Measurements from ENCODE around the gene GBGT1.

Gene GBGT1

GRCh38 chr9:133141833-133142595 lies 21.7 kb downstream of the GBGT1 start:
- DNase-seq: no peak

DNA sequence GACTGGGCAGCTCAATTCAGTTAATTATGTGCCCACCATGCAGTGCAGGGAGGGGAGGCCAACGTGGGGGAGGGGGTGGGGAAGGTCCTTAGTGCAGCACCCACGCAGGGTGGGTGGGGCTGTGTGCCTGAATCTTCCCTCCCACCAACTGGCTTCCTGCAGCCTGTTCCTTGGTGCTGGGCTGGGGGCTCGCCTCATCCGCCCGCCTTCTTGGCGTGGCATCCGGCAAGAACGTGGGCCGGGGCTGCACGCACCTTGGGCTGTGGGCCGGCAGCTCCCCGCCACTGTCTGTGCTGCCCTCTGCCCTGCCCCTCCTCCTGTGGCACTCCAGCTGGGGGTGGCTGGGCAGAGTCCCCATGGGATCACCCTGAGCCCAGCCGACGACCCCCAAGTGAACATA lies 23.1 kb downstream of the GBGT1 start:
- DNase-seq: no peak

- DNase-seq: no peak
Measured at GRCh38 chr9:133140174-133140505, 23.6 kb downstream of the GBGT1 start.

GRCh38 chr9:133139246-133140173 lies 24.2 kb downstream of the GBGT1 start:
- no peak for DNase-seq

DNA sequence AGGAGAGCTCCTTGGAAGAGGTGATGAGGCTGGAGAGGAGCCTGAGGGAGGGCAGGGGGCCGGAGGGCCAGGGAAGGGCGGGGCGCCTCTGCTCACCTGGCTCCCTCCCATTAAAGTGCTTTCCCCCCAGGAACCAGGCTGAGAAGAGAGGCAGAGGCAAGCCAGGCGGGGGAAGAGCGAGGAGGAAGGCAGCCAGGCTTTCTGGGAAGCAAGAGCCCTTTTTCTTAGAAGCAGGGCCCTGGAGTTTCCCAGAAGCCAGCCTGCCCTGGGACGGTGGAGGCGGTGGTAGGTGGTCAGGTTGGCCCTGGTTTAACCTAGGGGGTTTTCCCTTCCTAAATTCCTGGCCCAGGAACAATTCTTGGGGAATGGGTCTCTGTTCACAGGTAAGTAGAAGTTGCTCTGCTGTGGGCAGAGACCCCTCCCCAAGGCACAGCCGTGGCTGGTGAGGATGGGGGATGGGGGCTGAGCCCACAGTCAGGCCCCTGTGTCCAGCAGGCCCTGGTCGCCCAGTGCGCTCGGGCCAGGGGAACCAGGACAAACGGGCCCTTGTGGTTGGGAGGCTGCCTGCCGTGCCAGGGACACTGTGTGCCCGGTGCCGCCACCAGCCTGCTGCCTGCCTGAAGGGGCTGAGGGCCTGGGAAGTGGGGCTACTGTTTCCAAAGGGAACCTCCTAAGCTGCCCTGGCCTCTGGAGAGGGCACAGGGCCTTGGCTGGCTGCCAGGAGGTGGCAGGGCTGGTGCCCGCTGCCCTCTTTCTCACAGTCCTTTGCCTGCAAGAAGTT lies 26.1 kb downstream of the GBGT1 start:
- DNase-seq: no peak

- no peak for DNase-seq
Measured at GRCh38 chr9:133135146-133135745, 28.5 kb downstream of the GBGT1 start.

DNA sequence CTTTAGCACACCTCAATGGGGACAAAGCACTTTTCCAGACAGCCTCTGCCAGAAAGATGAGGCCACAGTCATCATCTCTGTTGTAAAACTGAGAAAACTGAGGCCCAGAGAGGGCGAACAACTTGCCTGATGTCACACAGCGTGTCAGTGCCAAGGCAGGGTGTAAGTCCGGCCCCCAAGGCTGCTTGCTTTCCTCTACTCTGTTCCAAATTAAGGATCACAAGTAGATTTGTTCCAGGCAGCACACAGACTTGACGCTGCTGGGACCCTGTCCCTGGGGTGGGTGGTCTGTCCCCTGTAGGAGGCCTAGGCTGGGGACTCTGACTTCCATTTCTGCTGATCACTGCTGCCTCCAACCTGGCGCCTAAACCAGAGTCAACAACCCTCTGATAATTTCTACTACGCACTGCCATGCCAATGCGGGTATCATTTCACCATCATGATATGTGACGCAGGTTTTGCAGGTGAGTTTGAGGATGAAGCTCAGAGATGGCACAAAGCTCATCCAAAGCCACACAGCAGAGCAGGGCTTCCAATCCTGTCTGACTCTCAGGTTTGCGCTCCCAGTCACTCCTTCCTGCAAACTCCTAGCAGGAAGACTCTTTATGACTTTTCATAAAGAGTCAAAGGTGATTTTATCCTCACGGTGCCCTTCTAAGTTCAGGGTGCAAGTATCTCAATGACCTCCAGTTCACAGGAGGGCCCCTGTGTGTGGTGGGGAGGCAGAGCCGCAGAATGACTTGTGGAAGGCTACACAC lies 29.1 kb downstream of the GBGT1 start:
- DNase-seq: no peak

DNA sequence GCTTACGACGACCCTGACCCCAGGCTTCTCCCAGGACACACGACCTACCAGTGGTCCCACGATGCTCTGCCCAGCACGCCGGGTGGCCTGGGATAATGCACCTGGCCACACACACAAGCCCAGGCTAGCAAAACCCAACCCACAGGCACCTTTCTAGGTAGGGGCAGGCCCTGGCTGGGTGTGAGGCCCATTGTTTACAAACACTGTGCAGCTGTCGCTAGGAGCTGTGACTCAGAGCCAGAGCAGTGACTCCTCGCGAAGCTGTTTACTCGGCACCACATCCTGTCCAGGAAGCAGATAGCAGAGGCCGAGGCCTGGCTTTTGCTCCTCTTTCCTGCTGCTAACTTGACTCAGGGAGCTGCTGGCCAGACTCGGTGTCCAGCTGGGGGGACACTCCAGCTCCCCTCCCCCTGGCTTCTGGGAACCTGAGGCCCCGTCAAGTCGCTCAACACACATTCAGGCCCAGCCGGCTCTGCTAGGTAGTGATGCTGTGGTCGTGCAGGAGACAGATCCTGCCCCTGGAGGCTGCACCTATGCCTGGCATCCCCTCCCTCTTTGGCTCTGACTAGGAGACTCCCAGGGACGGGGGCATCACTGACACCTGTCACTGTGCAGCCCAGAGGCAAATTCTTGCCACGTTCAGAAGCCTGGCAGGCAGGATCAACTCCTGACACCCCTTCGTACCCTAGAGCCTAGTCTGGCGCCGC lies 29.9 kb downstream of the GBGT1 start:
- peak; percentile 93 to 95 for DNase-seq

DNA sequence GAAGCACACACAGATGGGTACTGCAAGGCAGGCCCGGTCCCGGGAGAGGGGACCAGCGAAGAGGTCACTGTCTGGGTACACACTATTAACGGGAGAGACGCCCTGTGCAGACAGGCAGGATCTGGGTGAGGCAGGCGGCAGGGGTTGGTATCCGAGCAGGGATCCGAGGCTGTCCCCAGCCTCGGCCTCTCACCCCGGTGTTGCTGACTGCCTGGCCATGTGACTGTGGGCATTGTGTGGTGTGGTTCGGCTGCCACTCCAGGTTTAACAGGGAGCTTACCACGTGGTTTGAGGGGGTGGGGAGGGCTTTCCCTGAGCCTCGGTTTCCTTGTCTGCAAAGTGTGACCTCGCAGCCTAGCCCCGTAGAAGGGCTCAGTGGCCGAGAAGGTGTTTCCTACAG lies 31.5 kb downstream of the GBGT1 start:
- no peak for DNase-seq

DNA sequence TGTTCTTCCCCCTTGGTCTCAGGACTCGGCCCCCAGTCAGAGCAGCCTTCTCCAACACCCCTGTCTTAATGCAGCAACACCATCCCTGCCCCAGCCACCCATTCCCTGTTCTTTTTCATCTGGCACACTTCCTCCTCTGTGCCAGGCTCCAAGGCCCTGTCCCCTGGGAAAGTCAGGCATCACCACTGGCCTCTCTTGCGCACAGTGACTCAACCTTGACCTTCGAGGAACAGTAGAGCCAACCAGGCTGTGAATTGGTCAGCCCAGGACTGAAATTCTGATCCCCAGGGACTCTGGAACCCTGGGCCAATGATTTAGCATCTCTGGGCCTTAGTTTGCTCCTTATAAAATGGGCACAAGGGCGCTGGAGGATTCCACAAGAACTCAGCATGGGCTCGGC lies 32.2 kb downstream of the GBGT1 start:
- DNase-seq: no peak

GRCh38 chr9:133130685-133131244 lies 32.9 kb downstream of the GBGT1 start:
- DNase-seq: no peak

- DNase-seq: no peak
Measured at GRCh38 chr9:133129001-133129795, 34.5 kb downstream of the GBGT1 start.

GRCh38 chr9:133128152-133128551 lies 35.6 kb downstream of the GBGT1 start:
- no peak for DNase-seq

GRCh38 chr9:133127340-133127981 lies 36.3 kb downstream of the GBGT1 start:
- DNase-seq: peak in 1 of 2 experiments; percentile 25

DNA sequence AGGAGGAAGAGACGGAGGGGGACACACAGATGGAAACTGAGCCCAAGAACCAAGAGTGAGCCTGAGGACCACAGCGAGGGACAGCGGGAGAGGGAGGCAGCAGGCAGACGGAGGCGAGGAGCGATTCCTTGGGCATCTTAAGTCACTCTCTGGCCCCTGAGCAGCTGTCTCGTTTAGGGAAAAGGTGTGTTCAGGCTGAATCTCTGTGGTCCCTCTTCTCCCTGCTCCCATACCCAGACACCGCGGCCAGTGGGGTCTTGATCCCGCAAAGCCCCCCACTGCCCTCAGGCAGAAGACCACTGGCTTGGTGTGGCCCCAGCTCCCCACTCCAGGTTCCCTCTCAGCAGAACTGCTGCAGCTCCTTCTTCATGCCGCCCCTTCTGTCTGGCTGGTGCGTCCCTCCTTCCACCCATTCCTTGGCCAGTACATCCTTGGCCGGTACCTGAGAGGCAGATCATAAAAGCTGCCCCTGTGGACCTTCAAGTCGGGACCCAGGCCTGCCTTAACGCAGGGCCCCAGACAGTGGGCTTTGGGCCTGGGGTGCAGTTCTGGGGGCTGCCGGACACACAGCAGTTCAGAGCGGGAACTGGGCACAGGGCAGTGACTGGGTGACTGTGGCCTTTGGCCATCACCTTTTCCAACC lies 36.9 kb downstream of the GBGT1 start:
- DNase-seq: peak in 1 of 2 experiments; percentile 24

GRCh38 chr9:133125941-133126696 lies 37.6 kb downstream of the GBGT1 start:
- DNase-seq: peak in 1 of 2 experiments; percentile 39

DNA sequence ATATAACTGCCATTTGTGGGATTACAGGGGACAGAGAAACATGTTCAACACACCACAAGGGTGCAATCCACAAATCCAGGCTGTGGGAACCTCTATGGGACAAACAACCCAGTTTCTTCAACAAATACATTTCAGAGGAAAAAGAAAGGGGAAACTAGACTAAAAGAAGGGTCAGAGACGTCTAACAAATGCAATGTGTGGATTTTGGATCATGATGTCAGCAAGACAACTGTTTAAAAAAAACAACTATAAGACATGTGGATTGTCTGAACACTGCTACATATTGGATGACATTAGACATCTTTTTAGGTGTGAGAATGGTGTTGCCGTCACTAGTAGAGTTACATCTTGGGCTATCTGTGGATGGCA lies 38.8 kb downstream of the GBGT1 start:
- no peak for DNase-seq

- DNase-seq: no peak
Measured at GRCh38 chr9:133124123-133124906, 39.4 kb downstream of the GBGT1 start.
